ENCODE data around the gene MCF2L2.

DNA sequence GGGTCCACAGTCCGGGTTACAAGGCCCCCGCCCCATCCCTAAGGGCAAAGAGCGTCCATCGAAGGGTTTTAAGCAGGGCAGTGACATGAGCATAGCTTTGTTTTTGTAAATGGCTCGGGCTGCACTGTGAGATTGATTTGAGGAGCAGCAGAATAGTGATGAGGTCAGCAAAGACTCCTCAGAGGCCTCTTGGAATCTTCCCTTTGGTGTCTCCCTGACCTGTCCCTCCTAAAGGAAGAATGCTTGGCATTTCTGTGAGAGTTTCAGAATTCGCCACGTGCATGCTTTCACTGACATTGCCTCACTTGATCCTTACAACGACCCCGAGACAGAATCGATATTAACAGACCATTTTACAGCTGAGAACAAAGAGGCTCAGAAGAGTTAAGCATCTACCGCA, 286.2 kb downstream of the MCF2L2 start:
- no peak for TF ChIP-seq POLR2A (IDR thresholded peaks at IDR 0.05; ENCODE audit: low read depth, low read length)
- no peak for TF ChIP-seq TAF1 (IDR thresholded peaks at IDR 0.05; ENCODE audit: low read depth, low read length)
- TF ChIP-seq POLR2AphosphoS5 (IDR thresholded peaks at IDR 0.05; ENCODE audit: low read depth, low read length): no peak
- no peak for TF ChIP-seq POU2F2 (IDR thresholded peaks at IDR 0.05; ENCODE audit: low read depth, low read length)

Measured in GM12891 (cell line).